Measurements from ENCODE around the gene MRPS27. TPM values are rescaled to one million over a fixed set of nuclear protein-coding genes. Genes with fewer than 3 reads are reported as not detected.

Gene MRPS27
- total and polyA plus RNA-seq, 2 of the 13 experiments (the other 11 are each of a cell fraction or from before 2014, with no cell fraction given), result 71.8 to 115 TPM

DNA sequence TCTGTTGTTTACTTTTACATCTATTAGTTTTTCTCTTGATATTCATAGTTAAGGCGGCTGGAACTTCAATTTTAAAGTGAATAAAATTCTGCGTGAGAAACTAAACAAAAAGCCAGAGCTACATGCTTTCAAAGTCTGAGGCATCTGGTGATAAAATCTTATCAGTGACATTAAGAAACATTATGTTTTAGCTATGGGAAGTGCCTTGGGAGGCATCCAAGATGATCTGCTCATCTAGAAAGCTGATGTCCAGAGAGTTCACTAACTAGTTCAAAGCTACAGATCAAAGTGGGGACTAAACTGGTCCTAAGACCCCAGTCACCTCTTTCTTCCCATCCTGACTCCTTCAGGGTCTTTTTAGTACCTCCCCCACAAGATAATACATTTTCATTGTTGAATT is 37.2 kb downstream of the MRPS27 start (continued):
- TF ChIP-seq CEBPZ (IDR thresholded peaks at IDR 0.05; ENCODE audit: low read length) (no peak), SNAPC2 (CRISPR knock-in tag; IDR thresholded peaks at IDR 0.05) (no peak), BHLHE40 (IDR thresholded peaks at IDR 0.05; ENCODE audit: low read length) (no peak), MAX (IDR thresholded peaks at IDR 0.05) (no peak), NFKBIZ (CRISPR knock-in tag; IDR thresholded peaks at IDR 0.05) (no peak)
- TF ChIP-seq, protein P1, sequence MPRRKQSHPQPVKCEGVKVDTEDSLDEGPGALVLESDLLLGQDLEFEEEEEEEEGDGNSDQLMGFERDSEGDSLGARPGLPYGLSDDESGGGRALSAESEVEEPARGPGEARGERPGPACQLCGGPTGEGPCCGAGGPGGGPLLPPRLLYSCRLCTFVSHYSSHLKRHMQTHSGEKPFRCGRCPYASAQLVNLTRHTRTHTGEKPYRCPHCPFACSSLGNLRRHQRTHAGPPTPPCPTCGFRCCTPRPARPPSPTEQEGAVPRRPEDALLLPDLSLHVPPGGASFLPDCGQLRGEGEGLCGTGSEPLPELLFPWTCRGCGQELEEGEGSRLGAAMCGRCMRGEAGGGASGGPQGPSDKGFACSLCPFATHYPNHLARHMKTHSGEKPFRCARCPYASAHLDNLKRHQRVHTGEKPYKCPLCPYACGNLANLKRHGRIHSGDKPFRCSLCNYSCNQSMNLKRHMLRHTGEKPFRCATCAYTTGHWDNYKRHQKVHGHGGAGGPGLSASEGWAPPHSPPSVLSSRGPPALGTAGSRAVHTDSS (CRISPR knock-in tag; conservative IDR thresholded peaks at IDR 0.05), result no peak

DNA sequence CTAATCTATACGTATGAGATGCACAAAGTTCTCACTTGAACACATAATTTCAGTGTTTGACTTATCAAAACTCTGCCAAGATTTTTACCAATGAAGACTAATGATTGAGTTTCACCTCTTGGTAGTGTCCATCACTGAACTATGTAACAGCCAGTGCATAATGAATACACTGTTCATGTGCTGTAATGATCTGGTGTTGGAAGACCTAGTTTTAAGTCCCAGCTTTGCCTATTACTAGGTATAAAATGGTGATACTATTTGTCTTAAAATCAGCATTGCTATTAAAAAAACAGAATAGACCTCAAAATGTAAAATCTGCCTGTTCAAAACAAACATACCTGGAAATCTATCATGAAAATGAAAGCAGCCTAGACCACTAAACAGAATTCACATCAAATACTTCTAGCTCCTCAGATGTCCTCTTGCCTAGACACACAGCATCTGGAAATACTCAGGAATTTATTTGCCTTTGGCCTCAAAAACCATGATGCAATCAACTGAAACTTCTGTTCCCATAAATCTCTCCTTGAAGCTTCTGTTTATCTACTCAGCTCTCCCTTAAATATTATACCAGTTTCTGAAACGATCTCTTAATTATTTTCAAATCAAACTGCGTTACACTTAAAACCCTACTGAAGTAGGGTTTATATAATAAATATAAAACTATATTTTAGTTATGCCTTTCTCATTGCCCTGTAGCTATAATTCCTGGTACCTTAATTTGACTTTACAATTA is 38.1 kb downstream of the MRPS27 start:
- H3K4me3 ChIP-seq (replicated peaks in 1 of 3; ENCODE audit: insufficient read depth in 1 of 3, low read depth in 2 of 3, low read length in 3 of 3), result no peak overlapping the region
- peaks cover 2% of the 10 kb centered on the region for H3K79me2 ChIP-seq (ENCODE audit: insufficient read depth, low read length)
- H4K20me1 ChIP-seq (ENCODE audit: insufficient read depth, low read length), result no peaks in the 10 kb centered on the region
- intact Hi-C loops (cut with micrococcal nuclease; ENCODE audit: unreplicated experiment), result no loop called here
- CTCF ChIA-PET (ENCODE audit: low intra/inter-chr PET ratio, low total read pairs), result no interaction called here
- H3K27ac ChIP-seq (ENCODE audit: extremely low read length, insufficient read depth, low read length), result peak overlapping the region; percentile 42
- WGBS (ENCODE audit: low lambda C conversion rate), result 73% methylated on average over 3 of the region's 3 CpGs
- no peak overlapping the region for H2AFZ ChIP-seq (ENCODE audit: low read length)
- in situ Hi-C loops (cut with HindIII; ENCODE audit: extremely low pct_ligation_motif_present, low pct_unique_long_range_greater_than_20kb), result no loop called here
- H3K36me3 ChIP-seq (replicated peaks in 1 of 2; ENCODE audit: control insufficient read depth in 1 of 2, insufficient read depth in 2 of 2, low read length in 2 of 2), result peaks cover 2 to 20% of the 10 kb centered on the region in 2 experiments
- FAIRE-seq, result no peak
- no peak overlapping the region for H3K4me2 ChIP-seq (ENCODE audit: low read depth, low read length)
- BruUV-seq (replicated peaks), result no TSS peak
- H3K27me3 ChIP-seq (ENCODE audit: control insufficient read depth in 1 of 2, insufficient read depth in 2 of 2, low read length in 2 of 2), result no peaks in the 10 kb centered on the region
- ATAC-seq, result no peak
- peaks cover 42% of the 10 kb centered on the region for H3K4me1 ChIP-seq (ENCODE audit: insufficient read depth, low read length)
- POLR2A ChIA-PET, result interaction anchor here (0.6 to 1.3 kb wide), 5 partner anchors 11 to 38 kb away, joined by 3 to 10 read pairs (median 5); partner anchors contain the start of genes MRPS27 and PTCD2
- no peaks in the 10 kb centered on the region for H3K9me3 ChIP-seq (ENCODE audit: low read length)
- DNase-seq (ENCODE audit: low spot score), result peak; percentile 35
- no peak overlapping the region for H3K9ac ChIP-seq (ENCODE audit: insufficient read depth, low read depth, low read length)
- TF ChIP-seq MED1 (CRISPR knock-in tag; IDR thresholded peaks at IDR 0.05), result 0 out of 2 replicates have a peak, but pooled peaks have one; percentile 33
- no peak for TF ChIP-seq TCF7L2 (IDR thresholded peaks at IDR 0.05; ENCODE audit: low read depth, low read length)
- peak; percentile 68; the same call in 1 of the 2 replicates for TF ChIP-seq ARID5B (CRISPR knock-in tag; IDR thresholded peaks at IDR 0.05)
- TF ChIP-seq NFE2L2 (IDR thresholded peaks at IDR 0.05; ENCODE audit: low read length), result no peak
- no peak for TF ChIP-seq ZBTB20 (CRISPR knock-in tag; IDR thresholded peaks at IDR 0.05; ENCODE audit: borderline replicate concordance, low read depth)
- TF ChIP-seq GFI1 (CRISPR knock-in tag; IDR thresholded peaks at IDR 0.05; ENCODE audit: borderline replicate concordance), result no peak
- peak; percentile 4; the same call in 1 of the 2 replicates for TF ChIP-seq SMC3 (IDR thresholded peaks at IDR 0.05; ENCODE audit: low read length)
- no peak for TF ChIP-seq KAT7 (CRISPR knock-in tag; IDR thresholded peaks at IDR 0.05; ENCODE audit: borderline replicate concordance)

All from HepG2 (cell line).